GM12878 (cell line): ENCODE data around the gene VEGFB. TPM values are rescaled to one million over a fixed set of nuclear protein-coding genes. Genes with fewer than 3 reads are reported as not detected.

ENCODE experiments used
- ATAC-seq: fragments of 200-7000 bp; cut with Tn5 transposase; 3 replicates; pipeline ENCODE4 v1.9.1; 2020; ENCODE audit warnings: mild to moderate bottlenecking, moderate library complexity
- BruUV-seq: library from RNA; stranded (reverse); fragments of 400-500 nt; replicated peaks from 2 replicates; lab custom pipeline; 2021; lab: Mats Ljungman, UMichigan
- CTCF ChIA-PET: fragments of 300-600 bp; sonication (Branson Sonifier 250); formaldehyde crosslinking; extraction: SDS; loops from one replicate; lab custom pipeline; 2021; ENCODE audit warnings: inconsistent platforms; lab: Yijun Ruan, JAX
- POLR2A ChIA-PET: fragments of 350-600 bp; formaldehyde crosslinking; extraction: SDS; loops from one replicate; lab custom pipeline; 2021; ENCODE audit warnings: inconsistent platforms; lab: Charles Lee
- RAD21 ChIA-PET: fragments of 300-600 bp; sonication (Branson Sonifier 250); formaldehyde crosslinking; loops from one replicate; lab custom pipeline; 2023; ENCODE audit warnings: antibody characterized with exemption; ENCODE audit not compliant: unreplicated experiment; lab: Charles Lee
- SMC1A ChIA-PET: fragments of 300-600 bp; sonication (Branson Sonifier 250); formaldehyde crosslinking; loops from one replicate; lab custom pipeline; 2023; ENCODE audit not compliant: unreplicated experiment, uncharacterized antibody; lab: Charles Lee
- DNase-seq: peaks from one replicate; pipeline ENCODE4 v3.0.0-alpha.2; 2011; ENCODE audit warnings: low read depth, low spot score
- FAIRE-seq: peaks from 3 replicates; lab custom pipeline; 2011; peaks lifted over from hg19 to GRCh38; lab: Jason Lieb, UNC
- H2AFZ ChIP-seq: 2 replicates; pipeline ENCODE4 v1.6.0; 2011; ENCODE audit warnings: low read depth, low read length, control low read depth; ENCODE audit not compliant: control insufficient read depth
- H3K27ac ChIP-seq: 2 replicates; pipeline ENCODE4 v1.5.1; 2011; ENCODE audit warnings: control low read depth; ENCODE audit not compliant: control insufficient read depth, insufficient read depth
- H3K27me3 ChIP-seq, 2 experiments: replicated peaks in 1 of 2; 2 replicates each; pipeline versions ENCODE4 v1.6.0 to v1.6.1; 2011; ENCODE audit warnings: low read length in 1 of 2; ENCODE audit not compliant: control insufficient read depth in 2 of 2, insufficient read depth in 2 of 2
- H3K36me3 ChIP-seq, 2 experiments: 2 replicates each; pipeline ENCODE4 v1.5.1; 2011; ENCODE audit warnings: low read length in 1 of 2; ENCODE audit not compliant: control insufficient read depth in 2 of 2, insufficient read depth in 2 of 2
- H3K4me1 ChIP-seq: 2 replicates; pipeline ENCODE4 v1.6.1; 2011; ENCODE audit warnings: mild to moderate bottlenecking, low read length, moderate library complexity, mixed read lengths; ENCODE audit not compliant: control insufficient read depth, insufficient read depth
- H3K4me2 ChIP-seq: 2 replicates; pipeline ENCODE4 v1.6.0; 2011; ENCODE audit warnings: control low read depth; ENCODE audit not compliant: control insufficient read depth, insufficient read depth
- H3K4me3 ChIP-seq: fragments of 200-600 bp; sonication (generic); 2 replicates; pipeline ENCODE4 v1.5.1; 2016
- H3K79me2 ChIP-seq: 2 replicates; pipeline ENCODE4 v1.6.0; 2011; ENCODE audit warnings: low read length; ENCODE audit not compliant: control insufficient read depth, insufficient read depth
- H3K9ac ChIP-seq: 2 replicates; pipeline ENCODE4 v1.8.0; 2011; ENCODE audit warnings: low read length, control low read depth, mixed read lengths; ENCODE audit not compliant: control insufficient read depth, insufficient read depth
- H3K9me3 ChIP-seq: replicated peaks from 3 replicates; pipeline ENCODE4 v1.5.1; 2011; ENCODE audit warnings: mild to moderate bottlenecking, low read length; ENCODE audit not compliant: control insufficient read depth, insufficient read depth
- H4K20me1 ChIP-seq: 2 replicates; pipeline ENCODE4 v1.6.0; 2011; ENCODE audit not compliant: control insufficient read depth, insufficient read depth
- CBX3 ChIP-seq: fragments of 200-600 bp; sonication (generic); IDR thresholded peaks from 2 replicates; pipeline ENCODE4 v1.6.1; 2016; ENCODE audit warnings: low read depth, borderline replicate concordance
- CBX5 ChIP-seq: sonication (generic); IDR thresholded peaks from 2 replicates; pipeline ENCODE4 v1.6.1; 2016; ENCODE audit warnings: low read depth, moderate library complexity, mild to moderate bottlenecking, inconsistent platforms
- CTCF ChIP-seq, 3 experiments: IDR thresholded peaks in 2 of 3; conservative IDR thresholded peaks in 1 of 3; 2 replicates each; pipeline ENCODE4 v1.5.1; 2011; ENCODE audit warnings: low read depth in 3 of 3, low read length in 3 of 3, mild to moderate bottlenecking in 3 of 3, control low read depth in 2 of 3, moderate library complexity in 2 of 3, inconsistent platforms in 1 of 3, mixed read lengths in 1 of 3; ENCODE audit not compliant: control insufficient read depth in 2 of 3, insufficient read depth in 1 of 3; ENCODE audit errors: extremely low read depth in 1 of 3
- FOS ChIP-seq: IDR thresholded peaks from 3 replicates; pipeline ENCODE4 v1.6.1; 2011; ENCODE audit warnings: borderline replicate concordance; ENCODE audit not compliant: insufficient read length; ENCODE audit errors: extremely low read depth
- HDGF ChIP-seq: fragments of 450-650 bp; IDR thresholded peaks from 2 replicates; pipeline ENCODE4 v1.6.1; 2016; ENCODE audit warnings: antibody characterized with exemption
- SRF ChIP-seq, 2 experiments: IDR thresholded peaks; 2 replicates each; pipeline ENCODE4 v1.6.1; 2011; ENCODE audit warnings: low read depth in 2 of 2, low read length in 2 of 2, mild to moderate bottlenecking in 1 of 2, moderate library complexity in 1 of 2
- WGBS: methylation state at CpG from one replicate; pipeline ENCODE4 v1.1.6; 2016; ENCODE audit warnings: low lambda C conversion rate; ENCODE audit not compliant: insufficient replicate concordance, insufficient coverage; ENCODE audit errors: missing lambda C conversion rate; 5-methylcytosine and 5-hydroxymethylcytosine counted together
- in situ Hi-C: fragments of 300-500 bp; cut with MboI; formaldehyde crosslinking; loops from 9 replicates; pipeline ENCODE4 v1.14.3; 2018; ENCODE audit warnings: mixed read lengths
- intact Hi-C: fragments of 100-400 bp; cut with micrococcal nuclease; formaldehyde crosslinking; loops from one replicate; pipeline ENCODE4 v1.14.2; 2022; ENCODE audit not compliant: unreplicated experiment
- polyA plus RNA-seq, 11 experiments: library from polyadenylated mRNA; depleted of rRNA in 4 of 11; unstranded in 6 of 11; stranded (reverse) in 5 of 11; fragments of >200 nt; fragmentation: Nextera tagmentation in 4 of 11; fragmentation: Illumina TruSeq in 1 of 11; extraction: Ambion mirVana in 4 of 11; extraction: Trizol in 1 of 11; gene quantifications; 1 replicate in 1 of 11; 2 replicates in 10 of 11; pipeline versions ENCODE4 v1.2.1 to v1.2.3, GENCODE V29; 2011 to 2016; ENCODE audit warnings: inconsistent platforms in 2 of 11, missing spikeins in 2 of 11, low read depth in 1 of 11
- total RNA-seq, 4 experiments: library from RNA; depleted of rRNA in 3 of 4; stranded (reverse); fragments of >200 nt in 3 of 4; fragmentation: Illumina TruSeq in 1 of 4; extraction: Trizol in 1 of 4; gene quantifications; 2 replicates each; pipeline versions ENCODE4 v1.2.1 to v1.2.3, GENCODE V29; 2013 to 2021

Gene VEGFB
- total and polyA plus RNA-seq, 10 of the 15 experiments (the other 5 are each of a cell fraction or from before 2014, with no cell fraction given), result 7.0 to 75.8 (median 20.3) TPM

- Histone ChIP-seq H3K4me1 (peaks cover 22% of the 10 kb centered on the region), H4K20me1 (no peaks in the 10 kb centered on the region), H3K9me3 (no peaks in the 10 kb centered on the region), H3K79me2 (peaks cover 26% of the 10 kb centered on the region), H3K36me3 (peaks cover 31 to 32% of the 10 kb centered on the region in 2 experiments), H3K27me3 (no peaks in the 10 kb centered on the region), H3K27ac (no peak overlapping the region), H3K4me2 (no peak overlapping the region), H3K4me3 (no peak overlapping the region), H3K9ac (no peak overlapping the region), H2AFZ (no peak overlapping the region)
- in situ Hi-C loops (loop anchor here (5.0 kb wide), 1 partner anchor 99 kb away; the partner anchor contains the start of gene CATSPERZ), intact Hi-C loops (no loop called here)
- ChIA-PET CTCF (interaction anchor here (8.0 to 9.7 kb wide), 2 partner anchors 42 to 100 kb away, joined by 66 to 238 read pairs; partner anchors contain the start of genes CATSPERZ, ESRRA and PPP1R14B), RAD21 (no interaction called here), SMC1A (no interaction called here), POLR2A (interaction anchor here (5.8 kb wide), 1 partner anchor 100 kb away, joined by 70 read pairs; the partner anchor contains the start of genes CATSPERZ and ESRRA)
- ATAC-seq, result no peak
- WGBS, result 100% methylated on average over 9 of the region's 9 CpGs
- TF ChIP-seq CBX3, result no peak
- no peak for TF ChIP-seq CTCF (IDR thresholded peaks at IDR 0.05 in 2 of 3, conservative IDR thresholded peaks at IDR 0.05 in 1 of 3; ENCODE audit: control insufficient read depth in 2 of 3, extremely low read depth in 1 of 3, insufficient read depth in 1 of 3, low read depth in 3 of 3, low read length in 3 of 3)
- no peak for TF ChIP-seq CBX5
- TF ChIP-seq FOS, result no peak
- TF ChIP-seq SRF (IDR thresholded peaks at IDR 0.05; ENCODE audit: low read depth in 2 of 2, low read length in 2 of 2), result no peak
- no peak for TF ChIP-seq HDGF
- FAIRE-seq, result no peak
- BruUV-seq, result no TSS peak
- DNase-seq, result no peak
Measured at GRCh38 chr11:64202992-64203391, 31.4 kb upstream of the VEGFB start.
